ENCODE data around the gene PROSER1.

DNA sequence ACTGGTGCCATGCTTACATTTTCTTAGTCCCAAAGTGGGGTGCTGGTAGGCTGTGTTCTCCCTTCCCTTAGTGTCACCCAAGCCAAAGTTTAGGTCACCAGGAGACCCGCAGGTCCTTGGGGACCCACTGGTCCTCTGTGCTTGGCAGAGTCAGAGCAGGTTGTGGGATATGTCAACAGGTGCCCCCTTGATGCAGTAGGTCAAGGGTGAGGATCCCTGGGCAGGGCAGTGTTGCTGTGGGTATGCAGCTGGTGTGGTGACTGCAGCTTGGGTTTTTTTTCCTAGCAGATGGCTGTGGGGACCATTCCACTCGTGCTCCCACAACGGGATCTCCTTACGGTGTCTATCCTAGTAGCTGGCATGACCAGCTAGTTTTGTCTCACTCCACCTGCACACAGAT is 24.1 kb upstream of the PROSER1 start:
- TF ChIP-seq, protein P1, sequence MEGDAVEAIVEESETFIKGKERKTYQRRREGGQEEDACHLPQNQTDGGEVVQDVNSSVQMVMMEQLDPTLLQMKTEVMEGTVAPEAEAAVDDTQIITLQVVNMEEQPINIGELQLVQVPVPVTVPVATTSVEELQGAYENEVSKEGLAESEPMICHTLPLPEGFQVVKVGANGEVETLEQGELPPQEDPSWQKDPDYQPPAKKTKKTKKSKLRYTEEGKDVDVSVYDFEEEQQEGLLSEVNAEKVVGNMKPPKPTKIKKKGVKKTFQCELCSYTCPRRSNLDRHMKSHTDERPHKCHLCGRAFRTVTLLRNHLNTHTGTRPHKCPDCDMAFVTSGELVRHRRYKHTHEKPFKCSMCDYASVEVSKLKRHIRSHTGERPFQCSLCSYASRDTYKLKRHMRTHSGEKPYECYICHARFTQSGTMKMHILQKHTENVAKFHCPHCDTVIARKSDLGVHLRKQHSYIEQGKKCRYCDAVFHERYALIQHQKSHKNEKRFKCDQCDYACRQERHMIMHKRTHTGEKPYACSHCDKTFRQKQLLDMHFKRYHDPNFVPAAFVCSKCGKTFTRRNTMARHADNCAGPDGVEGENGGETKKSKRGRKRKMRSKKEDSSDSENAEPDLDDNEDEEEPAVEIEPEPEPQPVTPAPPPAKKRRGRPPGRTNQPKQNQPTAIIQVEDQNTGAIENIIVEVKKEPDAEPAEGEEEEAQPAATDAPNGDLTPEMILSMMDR (conservative IDR thresholded peaks at IDR 0.05) = no peak
- no peak for TF ChIP-seq EZH2 (IDR thresholded peaks at IDR 0.05; ENCODE audit: low read depth)

Data from PC-9 (cell line).